Measurements from ENCODE around the gene CFAP57. TPM values are rescaled to one million over a fixed set of nuclear protein-coding genes. Genes with fewer than 3 reads are reported as not detected.

CFAP57 gene
- total RNA-seq, 4 donors from 2014 or later = 0.19 to 0.38 (median 0.24) TPM

DNA sequence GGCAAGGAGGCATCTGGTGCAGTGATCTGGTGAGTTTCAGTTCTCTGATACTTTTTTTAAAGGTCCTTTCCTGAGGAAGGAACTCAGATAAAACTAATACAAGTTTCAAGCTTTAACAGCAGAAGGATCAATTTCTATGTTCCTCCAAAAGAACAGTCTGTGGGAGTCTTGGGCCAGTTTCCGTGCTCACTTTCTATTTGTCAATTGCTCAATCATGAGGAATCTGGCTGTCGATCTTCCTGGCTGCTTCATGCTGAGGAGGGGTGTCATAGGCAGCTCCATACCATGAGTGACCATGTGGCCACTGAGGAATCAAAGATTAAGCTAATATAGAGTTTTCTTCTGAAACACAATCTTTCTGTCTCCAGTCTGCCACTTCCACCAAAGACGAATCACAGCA lies 86.2 kb downstream of the CFAP57 start:
- intact Hi-C loops (cut with DNase I; ENCODE audit: low total_unique reads) = no loop called here
- no peak for DNase-seq (ENCODE audit: low spot score in 2 of 2)
- 70 to 89% methylated on average over 3 of the region's 3 CpGs for WGBS, 2 donors
- TF ChIP-seq CTCF (IDR thresholded peaks at IDR 0.05) (no peak), POLR2A (IDR thresholded peaks at IDR 0.05) (no peak)
- no peak overlapping the region for H3K4me3 ChIP-seq (ENCODE audit: low read depth, poor library complexity, severe bottlenecking)

GRCh38 chr1:43265431-43265830 lies 93.3 kb downstream of the CFAP57 start:
- intact Hi-C loops (cut with DNase I; ENCODE audit: low total_unique reads) = no loop called here
- no peak overlapping the region for H3K4me3 ChIP-seq (ENCODE audit: low read depth, poor library complexity, severe bottlenecking)
- no peak for TF ChIP-seq POLR2A (IDR thresholded peaks at IDR 0.05)
- WGBS, 2 donors = 87 to 90% methylated on average over 4 of the region's 4 CpGs
- DNase-seq (ENCODE audit: low spot score in 2 of 2) = no peak

DNA sequence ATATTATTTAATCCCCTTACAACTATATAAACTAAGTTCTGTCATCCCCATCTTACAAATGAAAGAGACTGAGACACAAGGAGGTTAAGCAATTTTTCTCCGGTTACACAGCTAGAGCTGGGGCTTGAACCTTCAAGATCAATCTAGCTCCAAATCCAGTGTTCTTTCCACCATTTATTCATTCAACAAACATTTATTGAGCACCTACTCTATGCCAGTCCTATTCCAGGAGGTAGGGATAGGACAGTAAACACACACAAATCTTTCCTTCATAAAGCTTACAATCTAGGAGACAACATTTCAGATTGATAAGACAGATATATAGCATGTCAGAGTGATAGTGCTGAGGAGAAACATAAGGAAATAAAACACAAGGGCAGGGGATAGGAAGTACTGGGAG lies 94.8 kb downstream of the CFAP57 start:
- DNase-seq (ENCODE audit: low spot score in 2 of 2) = no peak
- intact Hi-C loops (cut with DNase I; ENCODE audit: low total_unique reads) = no loop called here
- no peak overlapping the region for H3K4me3 ChIP-seq (ENCODE audit: low read depth, poor library complexity, severe bottlenecking)
- TF ChIP-seq POLR2A (IDR thresholded peaks at IDR 0.05) (no peak), CTCF (IDR thresholded peaks at IDR 0.05) (no peak)
- 96 to 100% methylated on average over 1 of the region's 1 CpG for WGBS, 2 donors

DNA sequence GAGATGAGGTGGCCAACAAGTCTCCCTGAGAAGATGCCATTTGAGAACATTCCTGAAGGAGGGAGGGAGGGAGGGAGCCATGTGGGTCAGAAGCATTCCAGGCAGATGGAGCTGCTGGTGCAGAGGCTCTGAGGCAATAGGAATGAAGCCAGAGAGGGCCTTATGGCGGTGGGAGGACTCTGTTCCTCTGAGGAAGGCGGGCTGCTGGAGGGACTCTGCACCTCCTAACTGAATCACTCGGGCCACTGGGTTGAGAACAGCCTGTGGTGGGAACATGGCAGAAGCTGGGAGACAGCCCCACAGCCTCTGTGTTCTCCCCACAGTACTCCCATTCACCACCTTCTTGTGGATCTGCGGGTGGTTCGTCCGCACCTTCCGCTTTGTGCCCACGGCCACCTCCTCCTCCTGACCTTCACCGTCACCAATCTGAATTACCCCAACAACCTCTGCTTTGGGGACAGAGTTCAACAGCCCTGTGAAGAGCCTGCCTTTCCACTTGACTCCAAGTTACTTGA lies 95.2 kb downstream of the CFAP57 start:
- H3K4me3 ChIP-seq (ENCODE audit: low read depth, poor library complexity, severe bottlenecking) = no peak overlapping the region
- intact Hi-C loops (cut with DNase I; ENCODE audit: low total_unique reads) = no loop called here
- WGBS, 2 donors = 89 to 90% methylated on average over 9 of the region's 9 CpGs
- peak in 1 of 2 donors; percentile 31 for DNase-seq (ENCODE audit: low spot score in 2 of 2)
- TF ChIP-seq CTCF (IDR thresholded peaks at IDR 0.05) (no peak), POLR2A (IDR thresholded peaks at IDR 0.05) (no peak)

GRCh38 chr1:43267818-43268425 lies 95.8 kb downstream of the CFAP57 start:
- no peak overlapping the region for H3K4me3 ChIP-seq (ENCODE audit: low read depth, poor library complexity, severe bottlenecking)
- WGBS, 2 donors = 77 to 93% methylated on average over 3 of the region's 3 CpGs
- intact Hi-C loops (cut with DNase I; ENCODE audit: low total_unique reads) = no loop called here
- DNase-seq (ENCODE audit: low spot score in 2 of 2) = peak in 1 of 2 donors; percentile 59
- no peak for TF ChIP-seq CTCF (IDR thresholded peaks at IDR 0.05)
- TF ChIP-seq POLR2A (IDR thresholded peaks at IDR 0.05) = no peak

DNA sequence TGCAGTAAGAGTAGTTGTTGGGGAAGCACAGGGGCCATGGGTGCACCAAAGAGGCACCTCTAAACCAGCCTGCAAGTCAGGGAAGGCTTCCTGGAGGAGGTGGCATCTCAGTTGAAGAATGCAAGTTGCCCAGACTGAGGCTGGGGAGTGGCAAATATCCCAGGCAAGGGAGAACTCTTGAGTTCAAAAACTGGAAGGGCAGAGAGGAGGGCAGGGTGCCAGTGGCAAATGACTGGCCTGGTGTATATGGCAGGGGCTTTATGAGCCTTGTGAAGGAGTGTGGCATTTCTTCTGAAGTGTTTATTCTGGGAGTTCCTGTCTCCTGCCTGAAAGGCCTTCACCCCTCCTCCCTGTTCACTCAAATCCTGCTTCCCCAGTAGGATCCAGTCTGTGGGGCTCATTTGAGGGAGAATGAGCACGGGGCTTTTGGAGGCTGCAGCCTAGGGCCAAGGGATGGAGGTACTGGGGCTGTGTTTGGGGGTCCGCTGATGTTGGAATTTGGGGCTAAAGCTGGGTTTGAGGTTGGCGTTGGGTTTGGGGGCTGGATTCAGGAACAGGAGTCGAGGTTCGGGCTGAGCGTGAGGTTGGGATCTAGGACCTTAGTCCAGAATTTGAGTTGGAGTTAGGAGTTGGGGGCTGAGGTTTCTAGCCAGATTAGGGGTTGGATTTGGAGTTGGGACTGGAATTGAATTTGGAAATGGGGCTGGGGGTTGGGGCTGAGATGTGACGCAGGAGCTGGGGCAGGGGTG lies 97.7 kb downstream of the CFAP57 start, which contains the start of gene TMEM125:
TSS of gene TMEM125 (plus strand) at position 357 of the 749 bp plus-strand sequence. CDS start 2,740 bp downstream, outside the sequence.
- TF ChIP-seq POLR2A (IDR thresholded peaks at IDR 0.05) = no peak
- TF ChIP-seq CTCF (IDR thresholded peaks at IDR 0.05) = no peak
- intact Hi-C loops (cut with DNase I; ENCODE audit: low total_unique reads) = no loop called here
- H3K4me3 ChIP-seq (ENCODE audit: low read depth, poor library complexity, severe bottlenecking) = no peak within 1 kb of the TSS
- DNase-seq (ENCODE audit: low spot score in 2 of 2) = peak in 1 of 2 donors; percentile 70
- 78% methylated on average over 7 of the region's 7 CpGs for WGBS, 2 donors
